ENCODE results near the gene MFAP4. TPM values are rescaled to one million over a fixed set of nuclear protein-coding genes. Genes with fewer than 3 reads are reported as not detected.

The MFAP4 gene
- total RNA-seq, 4 donors from 2014 or later = 127 to 315 (median 226) TPM

DNA sequence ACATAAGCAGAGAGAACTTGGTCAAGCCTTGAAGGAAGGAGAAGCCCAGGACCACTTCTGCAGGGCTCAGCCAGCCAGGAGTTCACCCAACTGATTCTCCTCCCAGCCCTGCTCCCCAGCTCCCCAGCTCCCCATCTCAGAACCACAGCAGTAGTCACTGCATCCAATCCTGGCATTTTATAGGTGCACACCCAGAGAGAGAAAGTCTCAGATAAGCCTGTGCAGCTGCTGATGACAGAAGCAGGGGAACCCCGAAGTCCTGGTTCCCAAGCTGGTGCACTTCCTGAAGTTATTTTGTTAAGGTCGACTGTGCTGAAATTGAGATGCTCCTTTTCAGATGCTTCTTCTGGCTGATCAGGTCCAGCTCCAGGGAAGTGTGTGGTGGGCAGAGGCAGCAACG lies 30.6 kb upstream of the MFAP4 start:
- intact Hi-C loops (cut with DNase I) = no loop called here
- TF ChIP-seq EP300 (IDR thresholded peaks at IDR 0.05) = no peak
- TF ChIP-seq, protein P1, sequence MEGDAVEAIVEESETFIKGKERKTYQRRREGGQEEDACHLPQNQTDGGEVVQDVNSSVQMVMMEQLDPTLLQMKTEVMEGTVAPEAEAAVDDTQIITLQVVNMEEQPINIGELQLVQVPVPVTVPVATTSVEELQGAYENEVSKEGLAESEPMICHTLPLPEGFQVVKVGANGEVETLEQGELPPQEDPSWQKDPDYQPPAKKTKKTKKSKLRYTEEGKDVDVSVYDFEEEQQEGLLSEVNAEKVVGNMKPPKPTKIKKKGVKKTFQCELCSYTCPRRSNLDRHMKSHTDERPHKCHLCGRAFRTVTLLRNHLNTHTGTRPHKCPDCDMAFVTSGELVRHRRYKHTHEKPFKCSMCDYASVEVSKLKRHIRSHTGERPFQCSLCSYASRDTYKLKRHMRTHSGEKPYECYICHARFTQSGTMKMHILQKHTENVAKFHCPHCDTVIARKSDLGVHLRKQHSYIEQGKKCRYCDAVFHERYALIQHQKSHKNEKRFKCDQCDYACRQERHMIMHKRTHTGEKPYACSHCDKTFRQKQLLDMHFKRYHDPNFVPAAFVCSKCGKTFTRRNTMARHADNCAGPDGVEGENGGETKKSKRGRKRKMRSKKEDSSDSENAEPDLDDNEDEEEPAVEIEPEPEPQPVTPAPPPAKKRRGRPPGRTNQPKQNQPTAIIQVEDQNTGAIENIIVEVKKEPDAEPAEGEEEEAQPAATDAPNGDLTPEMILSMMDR (IDR thresholded peaks at IDR 0.05) = no peak
- no peak for TF ChIP-seq POLR2A (IDR thresholded peaks at IDR 0.05; ENCODE audit: low read depth)
- no peak for TF ChIP-seq POLR2AphosphoS5 (IDR thresholded peaks at IDR 0.05)
- no peaks in the 10 kb centered on the region for H3K27me3 ChIP-seq
- H3K36me3 ChIP-seq = no peaks in the 10 kb centered on the region
- peak overlapping the region in 2 of 4 donors; percentile 4 to 24 for H3K27ac ChIP-seq (replicated peaks in 1 of 4)
- DNase-seq (ENCODE audit: extremely low spot score) = no peak
- 76% methylated on average over 3 of the region's 3 CpGs for WGBS
- no peak overlapping the region for H3K4me3 ChIP-seq
- H3K4me1 ChIP-seq = peaks cover 0 to 11% (median 0%) of the 10 kb centered on the region in 4 donors
- no peaks in the 10 kb centered on the region for H3K9me3 ChIP-seq

GRCh38 chr17:19415806-19416775 lies 29.1 kb upstream of the MFAP4 start:
- H3K9me3 ChIP-seq = no peaks in the 10 kb centered on the region
- intact Hi-C loops (cut with DNase I) = no loop called here
- DNase-seq (ENCODE audit: extremely low spot score) = no peak
- H3K36me3 ChIP-seq = no peaks in the 10 kb centered on the region
- H3K4me3 ChIP-seq = no peak overlapping the region
- H3K27me3 ChIP-seq = no peaks in the 10 kb centered on the region
- no peak overlapping the region for H3K27ac ChIP-seq (replicated peaks in 1 of 4)
- TF ChIP-seq, protein P1 (IDR thresholded peaks at IDR 0.05) = no peak
- TF ChIP-seq POLR2A (IDR thresholded peaks at IDR 0.05; ENCODE audit: low read depth) = no peak
- no peak for TF ChIP-seq POLR2AphosphoS5 (IDR thresholded peaks at IDR 0.05)
- no peak for TF ChIP-seq EP300 (IDR thresholded peaks at IDR 0.05)
- H3K4me1 ChIP-seq = peaks cover 4 to 22% (median 11%) of the 10 kb centered on the region in 4 donors
- 98% methylated on average over 18 of the region's 18 CpGs for WGBS

DNA sequence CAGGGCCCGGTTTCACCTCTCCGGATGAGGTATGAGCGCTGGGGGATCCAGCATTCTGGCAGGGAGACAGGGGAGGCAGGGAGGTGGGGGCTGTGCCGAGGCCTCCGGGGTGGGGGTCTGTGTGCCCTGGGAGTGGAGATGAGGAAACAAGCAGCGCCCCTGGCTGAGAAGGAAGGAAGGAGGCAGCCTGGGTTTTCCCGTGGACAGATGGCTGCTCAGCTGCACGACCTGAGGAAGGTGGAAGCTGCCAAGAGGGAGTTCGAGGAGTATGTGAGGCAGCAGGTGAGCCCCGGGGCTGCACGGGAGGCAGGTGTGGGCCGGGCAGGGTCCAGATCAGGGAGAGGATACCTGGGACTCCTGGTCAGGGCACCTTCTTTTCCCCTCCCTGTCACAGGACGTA lies 28.3 kb upstream of the MFAP4 start:
- TF ChIP-seq, protein P1 (IDR thresholded peaks at IDR 0.05) = no peak
- Histone ChIP-seq H3K4me3 (no peak overlapping the region), H3K9me3 (no peaks in the 10 kb centered on the region), H3K4me1 (peaks cover 4 to 29% (median 17%) of the 10 kb centered on the region in 4 donors), H3K27me3 (no peaks in the 10 kb centered on the region), H3K36me3 (no peaks in the 10 kb centered on the region), H3K27ac (replicated peaks in 1 of 4) (no peak overlapping the region)
- WGBS = 87% methylated on average over 13 of the region's 13 CpGs
- intact Hi-C loops (cut with DNase I) = no loop called here
- no peak for DNase-seq (ENCODE audit: extremely low spot score)

DNA sequence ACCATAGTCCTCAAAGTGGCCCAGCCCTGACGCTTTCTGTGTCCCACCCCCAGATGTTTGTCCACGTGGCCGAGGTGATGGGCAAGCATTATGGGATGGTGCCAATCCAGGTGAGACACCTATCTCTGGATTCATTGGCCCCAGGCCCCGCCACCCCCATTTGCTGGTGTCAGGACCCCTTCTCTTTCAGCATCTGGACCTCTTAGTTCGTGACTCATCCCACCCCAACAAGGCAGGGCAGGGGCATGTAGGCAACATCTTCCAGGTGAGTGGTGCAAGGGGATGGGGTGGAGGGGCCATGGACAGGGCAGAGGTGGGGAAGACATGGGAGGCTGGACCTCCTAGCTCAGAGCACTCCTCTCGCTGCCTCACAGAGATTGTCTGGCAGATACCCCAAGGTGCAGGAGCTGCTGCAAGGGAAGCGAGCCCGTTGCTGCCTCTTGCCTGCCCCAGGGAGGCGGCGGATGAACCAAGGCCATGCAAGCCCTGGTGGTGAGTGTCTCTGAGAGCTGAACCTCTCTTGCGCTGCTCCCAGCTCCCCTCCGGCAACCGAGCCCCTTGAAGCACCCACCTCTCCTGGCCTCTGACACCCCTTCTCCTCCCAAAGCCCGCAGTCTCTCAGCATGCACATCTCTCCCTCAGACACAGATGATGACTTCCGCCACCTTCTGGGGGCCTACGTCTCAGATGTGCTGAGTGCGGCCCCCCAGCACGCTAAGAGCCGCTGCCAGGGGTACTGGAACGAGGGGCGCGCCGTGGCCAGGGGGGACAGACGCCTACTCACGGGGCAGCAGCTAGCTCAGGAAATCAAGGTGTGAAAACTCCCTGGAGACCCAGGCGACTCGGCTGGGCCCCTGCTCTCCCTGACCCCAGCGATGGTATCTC lies 27.6 kb upstream of the MFAP4 start:
- Histone ChIP-seq H3K27ac (replicated peaks in 1 of 4) (no peak overlapping the region), H3K4me3 (no peak overlapping the region), H3K4me1 (peaks cover 4 to 29% (median 17%) of the 10 kb centered on the region in 4 donors), H3K9me3 (no peaks in the 10 kb centered on the region), H3K36me3 (no peaks in the 10 kb centered on the region), H3K27me3 (no peaks in the 10 kb centered on the region)
- DNase-seq (ENCODE audit: extremely low spot score) = no peak
- TF ChIP-seq POLR2AphosphoS5 (IDR thresholded peaks at IDR 0.05) = no peak
- 94% methylated on average over 21 of the region's 28 CpGs for WGBS
- intact Hi-C loops (cut with DNase I) = no loop called here

- intact Hi-C loops (cut with DNase I) = no loop called here
- no peak overlapping the region for H3K4me3 ChIP-seq
- no peaks in the 10 kb centered on the region for H3K27me3 ChIP-seq
- H3K9me3 ChIP-seq = no peaks in the 10 kb centered on the region
- H3K27ac ChIP-seq (replicated peaks in 1 of 4) = no peak overlapping the region
- WGBS = 92% methylated on average over 3 of the region's 5 CpGs
- no peak for TF ChIP-seq EP300 (IDR thresholded peaks at IDR 0.05)
- no peak for TF ChIP-seq POLR2AphosphoS5 (IDR thresholded peaks at IDR 0.05)
- TF ChIP-seq POLR2A (IDR thresholded peaks at IDR 0.05; ENCODE audit: low read depth) = no peak
- TF ChIP-seq, protein P1 (IDR thresholded peaks at IDR 0.05) = no peak
- peaks cover 4 to 29% (median 17%) of the 10 kb centered on the region in 4 donors for H3K4me1 ChIP-seq
- DNase-seq (ENCODE audit: extremely low spot score) = no peak
- no peaks in the 10 kb centered on the region for H3K36me3 ChIP-seq
These were observed 26.8 kb upstream of the MFAP4 start for GRCh38 chr17:19413761-19414160.

Data from esophagus muscularis mucosa (tissue), 4 donors.